ENCODE measurements around the gene SMOC1.

SMOC1 gene

GRCh38 chr14:69865701-69866365, 13.4 kb upstream of the SMOC1 start:
- DNase-seq (ENCODE audit: low spot score) = no peak

GRCh38 chr14:69868363-69868963, 10.8 kb upstream of the SMOC1 start:
- no peak for DNase-seq (ENCODE audit: low spot score)

- DNase-seq (ENCODE audit: low spot score) = no peak
Observed at GRCh38 chr14:69870613-69871012, 8.6 kb upstream of the SMOC1 start.

- DNase-seq (ENCODE audit: low spot score) = no peak
Observed at GRCh38 chr14:69873877-69874780, 5.1 kb upstream of the SMOC1 start.

GRCh38 chr14:69876221-69876847, 2.9 kb upstream of the SMOC1 start:
- DNase-seq (ENCODE audit: low spot score) = no peak

GRCh38 chr14:69876848-69877306, 2.3 kb upstream of the SMOC1 start:
- DNase-seq (ENCODE audit: low spot score) = no peak

- no peak for DNase-seq (ENCODE audit: low spot score)
Observed at GRCh38 chr14:69877492-69877891, 1.7 kb upstream of the SMOC1 start.

- DNase-seq (ENCODE audit: low spot score) = no peak
Observed at GRCh38 chr14:69878251-69878650, 965 bp upstream of the SMOC1 start.

GRCh38 chr14:69880044-69880487, 850 bp downstream of the SMOC1 start:
- no peak for DNase-seq (ENCODE audit: low spot score)

GRCh38 chr14:69880893-69881292, 1.7 kb downstream of the SMOC1 start:
- DNase-seq (ENCODE audit: low spot score) = no peak

GRCh38 chr14:69882116-69882864, 3.1 kb downstream of the SMOC1 start:
- DNase-seq (ENCODE audit: low spot score) = no peak

- no peak for DNase-seq (ENCODE audit: low spot score)
Observed at GRCh38 chr14:69882915-69883314, 3.7 kb downstream of the SMOC1 start.

- DNase-seq (ENCODE audit: low spot score) = no peak
Observed at GRCh38 chr14:69886453-69887242, 7.4 kb downstream of the SMOC1 start.

GRCh38 chr14:69887740-69888657, 8.8 kb downstream of the SMOC1 start:
- no peak for DNase-seq (ENCODE audit: low spot score)

- DNase-seq (ENCODE audit: low spot score) = no peak
Observed at GRCh38 chr14:69891422-69891821, 12.2 kb downstream of the SMOC1 start.

- no peak for DNase-seq (ENCODE audit: low spot score)
Observed at GRCh38 chr14:69895109-69895508, 15.9 kb downstream of the SMOC1 start.

GRCh38 chr14:69896080-69896479, 16.9 kb downstream of the SMOC1 start:
- DNase-seq (ENCODE audit: low spot score) = no peak

- DNase-seq (ENCODE audit: low spot score) = no peak
Observed at GRCh38 chr14:69896972-69897371, 17.8 kb downstream of the SMOC1 start.

GRCh38 chr14:69900603-69901002, 21.4 kb downstream of the SMOC1 start:
- no peak for DNase-seq (ENCODE audit: low spot score)
